ENCODE data around the gene SNAPC2.
"Not testable (repeated sequence)": the region's sequence is repeated elsewhere in the genome, so short reads cannot be mapped to it uniquely, and the experiment has no call there.

The SNAPC2 gene

DNA sequence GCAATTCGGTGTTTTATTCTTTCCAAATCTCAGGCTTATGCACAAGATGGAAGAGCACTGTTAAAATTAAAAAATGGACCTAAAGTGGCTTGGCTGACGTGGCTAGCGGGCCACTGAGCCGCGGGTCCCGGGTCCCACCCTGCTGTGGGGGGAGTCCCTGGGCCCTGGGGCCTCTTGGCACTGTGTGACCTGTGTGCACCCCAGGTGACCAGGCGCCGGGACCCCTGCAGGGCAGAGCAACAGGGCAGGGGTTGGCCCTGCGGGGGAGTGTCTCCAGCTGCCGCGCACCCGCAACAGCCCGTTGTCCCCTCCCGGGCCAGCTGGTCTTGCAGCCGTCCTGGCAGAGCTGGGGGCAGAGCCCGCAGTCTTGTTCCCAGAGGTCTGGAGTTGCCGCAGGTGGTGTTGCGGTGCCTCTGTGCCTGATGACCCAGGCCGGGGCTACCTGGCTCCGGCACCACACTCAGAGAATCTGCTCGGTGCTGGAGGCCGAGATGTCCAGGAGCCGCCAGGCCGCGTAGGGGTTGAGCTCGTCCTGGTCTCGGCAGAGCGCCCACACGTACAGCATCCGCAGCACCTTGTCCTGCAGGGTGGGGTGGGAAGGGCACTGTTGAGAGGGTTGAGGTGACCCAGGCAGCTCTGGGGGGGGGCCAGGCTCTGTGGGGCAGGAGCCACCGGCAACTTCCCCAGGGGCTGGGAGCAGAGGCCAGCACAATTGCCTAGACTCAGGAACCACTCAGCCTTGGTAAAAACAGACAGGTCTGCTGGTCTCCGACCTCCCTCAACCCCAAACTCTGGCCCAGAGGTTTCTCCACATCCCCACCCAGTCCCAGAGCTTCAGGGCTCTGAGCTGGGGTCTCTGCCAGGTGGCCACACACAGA lies 6.8 kb downstream of the SNAPC2 start:
- H3K79me2 ChIP-seq (ENCODE audit: insufficient read depth, low read depth): no peaks in the 10 kb centered on the region
- no peak overlapping the region for H2AFZ ChIP-seq (ENCODE audit: low read depth)
- H3K9ac ChIP-seq: no peak overlapping the region
- H3K4me2 ChIP-seq: no peak overlapping the region
- no peaks in the 10 kb centered on the region for H3K4me1 ChIP-seq (ENCODE audit: low read depth, poor library complexity, severe bottlenecking)
- TF ChIP-seq, protein P1, sequence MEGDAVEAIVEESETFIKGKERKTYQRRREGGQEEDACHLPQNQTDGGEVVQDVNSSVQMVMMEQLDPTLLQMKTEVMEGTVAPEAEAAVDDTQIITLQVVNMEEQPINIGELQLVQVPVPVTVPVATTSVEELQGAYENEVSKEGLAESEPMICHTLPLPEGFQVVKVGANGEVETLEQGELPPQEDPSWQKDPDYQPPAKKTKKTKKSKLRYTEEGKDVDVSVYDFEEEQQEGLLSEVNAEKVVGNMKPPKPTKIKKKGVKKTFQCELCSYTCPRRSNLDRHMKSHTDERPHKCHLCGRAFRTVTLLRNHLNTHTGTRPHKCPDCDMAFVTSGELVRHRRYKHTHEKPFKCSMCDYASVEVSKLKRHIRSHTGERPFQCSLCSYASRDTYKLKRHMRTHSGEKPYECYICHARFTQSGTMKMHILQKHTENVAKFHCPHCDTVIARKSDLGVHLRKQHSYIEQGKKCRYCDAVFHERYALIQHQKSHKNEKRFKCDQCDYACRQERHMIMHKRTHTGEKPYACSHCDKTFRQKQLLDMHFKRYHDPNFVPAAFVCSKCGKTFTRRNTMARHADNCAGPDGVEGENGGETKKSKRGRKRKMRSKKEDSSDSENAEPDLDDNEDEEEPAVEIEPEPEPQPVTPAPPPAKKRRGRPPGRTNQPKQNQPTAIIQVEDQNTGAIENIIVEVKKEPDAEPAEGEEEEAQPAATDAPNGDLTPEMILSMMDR (conservative IDR thresholded peaks at IDR 0.05; ENCODE audit: low read depth, low read length): no peak
- no peaks in the 10 kb centered on the region for H3K27me3 ChIP-seq (ENCODE audit: insufficient read depth, low read depth)
- no peaks in the 10 kb centered on the region for H3K36me3 ChIP-seq (ENCODE audit: insufficient read depth)
- no peaks in the 10 kb centered on the region for H4K20me1 ChIP-seq (ENCODE audit: insufficient read depth)
- no peak overlapping the region for H3K27ac ChIP-seq
- no peak overlapping the region for H3K4me3 ChIP-seq (IDR thresholded peaks at IDR 0.05; ENCODE audit: insufficient read depth, low read depth, low read length)

DNA sequence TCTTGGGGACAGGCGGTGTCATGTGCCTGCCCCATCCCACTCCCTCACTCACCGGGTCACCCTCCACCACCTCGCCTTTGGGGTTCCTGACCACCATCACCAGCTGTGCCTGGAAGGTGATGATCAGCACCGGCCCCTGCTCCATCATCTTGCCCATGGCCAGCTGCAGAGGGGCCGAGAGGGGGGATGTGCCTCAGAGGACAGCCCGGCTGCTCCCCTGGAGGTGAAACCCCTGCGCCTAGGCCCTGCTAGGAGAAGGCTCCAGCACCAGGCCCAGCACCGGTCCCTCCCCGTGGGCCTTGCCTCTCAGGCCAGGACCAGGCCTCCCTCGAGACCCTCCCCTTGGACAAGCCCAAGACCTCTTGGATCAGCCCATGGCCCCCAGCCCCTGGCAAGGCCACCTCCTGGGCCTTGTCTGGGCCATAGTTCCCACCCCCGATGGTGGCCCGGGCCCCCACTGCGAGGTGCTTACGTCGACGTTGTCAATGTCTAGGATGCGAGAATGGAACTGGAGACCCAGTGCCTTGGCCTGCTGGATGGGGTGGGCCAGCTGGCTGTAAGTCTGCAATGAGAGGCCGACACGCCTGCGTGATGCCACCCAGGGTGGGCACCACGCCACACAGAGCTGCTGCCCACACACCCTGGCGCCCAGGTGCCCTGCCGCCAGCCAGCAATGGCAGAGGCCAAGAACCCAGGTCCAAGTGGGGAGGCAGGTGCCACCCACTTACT lies 7.6 kb downstream of the SNAPC2 start:
- no peak overlapping the region for H3K9ac ChIP-seq
- no peak overlapping the region for H2AFZ ChIP-seq (ENCODE audit: low read depth)
- H3K4me1 ChIP-seq (ENCODE audit: low read depth, poor library complexity, severe bottlenecking): no peaks in the 10 kb centered on the region
- no peaks in the 10 kb centered on the region for H3K79me2 ChIP-seq (ENCODE audit: insufficient read depth, low read depth)
- no peaks in the 10 kb centered on the region for H3K36me3 ChIP-seq (ENCODE audit: insufficient read depth)
- H4K20me1 ChIP-seq (ENCODE audit: insufficient read depth): no peaks in the 10 kb centered on the region
- H3K27me3 ChIP-seq (ENCODE audit: insufficient read depth, low read depth): no peaks in the 10 kb centered on the region
- TF ChIP-seq, protein P1 (conservative IDR thresholded peaks at IDR 0.05; ENCODE audit: low read depth, low read length): no peak
- no peak overlapping the region for H3K4me2 ChIP-seq
- no peak overlapping the region for H3K4me3 ChIP-seq (IDR thresholded peaks at IDR 0.05; ENCODE audit: insufficient read depth, low read depth, low read length)
- H3K27ac ChIP-seq: no peak overlapping the region

DNA sequence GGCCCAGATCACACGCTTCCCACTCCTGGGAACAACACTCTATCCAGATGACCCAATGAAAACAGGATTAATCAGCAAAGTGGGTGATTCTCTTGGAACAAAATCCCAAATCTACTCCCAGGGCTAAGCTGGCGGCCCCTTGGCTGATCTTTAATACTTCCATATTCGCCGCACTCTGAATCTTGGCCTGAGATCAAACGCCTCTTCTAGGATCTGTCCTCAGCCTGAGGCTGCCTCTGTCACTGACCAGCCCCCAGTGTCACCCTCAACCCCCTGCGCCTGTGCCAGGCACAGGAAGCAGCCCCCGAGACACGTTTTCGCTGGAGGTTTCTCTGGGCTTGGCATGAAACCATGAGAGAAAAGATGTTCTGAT lies 8.2 kb downstream of the SNAPC2 start:
- Histone ChIP-seq H3K4me2 (no peak overlapping the region), H3K4me1 (ENCODE audit: low read depth, poor library complexity, severe bottlenecking) (no peaks in the 10 kb centered on the region), H4K20me1 (ENCODE audit: insufficient read depth) (no peaks in the 10 kb centered on the region), H2AFZ (ENCODE audit: low read depth) (no peak overlapping the region), H3K79me2 (ENCODE audit: insufficient read depth, low read depth) (no peaks in the 10 kb centered on the region), H3K27ac (no peak overlapping the region), H3K9ac (no peak overlapping the region), H3K27me3 (ENCODE audit: insufficient read depth, low read depth) (no peaks in the 10 kb centered on the region), H3K36me3 (ENCODE audit: insufficient read depth) (no peaks in the 10 kb centered on the region), H3K4me3 (IDR thresholded peaks at IDR 0.05; ENCODE audit: insufficient read depth, low read depth, low read length) (no peak overlapping the region)
- TF ChIP-seq, protein P1 (conservative IDR thresholded peaks at IDR 0.05; ENCODE audit: low read depth, low read length): no peak

DNA sequence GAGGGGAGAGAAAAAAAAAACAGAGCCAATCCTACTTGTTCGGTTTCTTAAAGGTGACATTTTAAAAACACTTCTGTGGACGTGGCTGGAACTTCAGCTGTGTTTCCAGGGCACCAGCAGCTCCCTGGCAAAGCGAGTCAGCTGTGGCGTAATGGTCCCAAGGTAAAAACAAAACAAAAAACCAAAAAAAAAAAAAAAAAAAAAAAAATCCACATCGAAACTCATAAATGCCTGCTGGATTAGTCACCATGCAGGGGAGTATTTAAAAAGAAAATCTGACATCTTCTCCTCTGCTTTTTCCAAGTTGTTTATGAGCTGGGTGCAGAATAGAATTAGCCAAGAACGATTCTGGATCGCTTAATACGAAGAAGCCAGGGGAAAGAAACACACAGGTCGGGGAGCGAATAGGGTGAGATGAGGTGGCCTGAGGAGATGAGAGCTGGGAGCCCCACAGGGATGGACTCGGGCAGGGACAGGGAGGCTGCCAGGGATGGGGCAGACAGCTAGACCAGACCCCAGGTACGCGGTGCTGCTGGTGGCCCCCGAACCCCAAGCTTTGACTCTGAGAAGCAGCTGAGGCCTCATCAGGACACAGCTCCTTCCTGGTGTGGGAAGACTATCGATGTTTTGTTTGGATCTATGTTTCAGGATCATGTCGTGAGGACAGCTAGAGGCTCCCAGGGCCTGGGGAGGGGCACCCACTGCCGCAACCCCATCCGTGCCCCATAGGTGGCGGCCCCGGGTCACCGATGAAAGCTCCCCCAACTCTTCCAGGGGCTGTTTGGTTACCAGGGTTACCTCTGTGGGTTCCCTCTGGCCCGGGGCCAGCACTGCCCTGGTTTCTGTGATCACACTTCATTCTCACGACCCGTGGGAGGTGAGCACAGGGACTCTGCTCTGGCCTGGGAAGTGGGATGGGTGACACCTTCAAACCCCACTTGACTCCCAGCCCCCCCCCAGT lies 8.9 kb downstream of the SNAPC2 start:
- H3K4me1 ChIP-seq (ENCODE audit: low read depth, poor library complexity, severe bottlenecking): no peaks in the 10 kb centered on the region
- no peak overlapping the region for H3K9ac ChIP-seq
- H3K27me3 ChIP-seq (ENCODE audit: insufficient read depth, low read depth): no peaks in the 10 kb centered on the region
- H3K4me3 ChIP-seq (IDR thresholded peaks at IDR 0.05; ENCODE audit: insufficient read depth, low read depth, low read length): no peak overlapping the region
- H3K4me2 ChIP-seq: no peak overlapping the region
- H3K79me2 ChIP-seq (ENCODE audit: insufficient read depth, low read depth): no peaks in the 10 kb centered on the region
- no peaks in the 10 kb centered on the region for H4K20me1 ChIP-seq (ENCODE audit: insufficient read depth)
- H3K27ac ChIP-seq: no peak overlapping the region
- TF ChIP-seq, protein P1 (conservative IDR thresholded peaks at IDR 0.05; ENCODE audit: low read depth, low read length): peak; percentile 34; the same call in 1 of the 2 replicates
- no peaks in the 10 kb centered on the region for H3K36me3 ChIP-seq (ENCODE audit: insufficient read depth)
- no peak overlapping the region for H2AFZ ChIP-seq (ENCODE audit: low read depth)

DNA sequence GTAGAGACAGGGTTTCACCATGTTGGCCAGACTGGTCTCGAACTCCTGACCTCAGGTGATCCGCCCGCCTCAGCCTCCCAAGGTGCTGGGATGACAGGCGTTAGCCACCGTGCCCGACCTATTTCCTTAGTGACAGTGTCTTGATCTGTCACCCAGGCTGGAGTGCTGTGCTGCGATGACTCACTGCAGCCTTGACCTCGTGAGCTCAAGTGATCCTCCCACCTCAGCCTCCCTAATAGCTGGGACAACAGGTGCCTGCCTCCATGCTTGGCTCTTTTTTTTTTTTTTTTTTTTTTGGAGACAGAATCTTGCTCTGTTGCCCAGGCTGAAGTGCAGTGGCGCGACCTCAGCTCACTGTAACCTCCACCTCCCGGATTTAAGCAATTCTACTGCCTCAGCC lies 9.9 kb downstream of the SNAPC2 start:
- not testable (repeated sequence) for H3K4me2 ChIP-seq; H2AFZ ChIP-seq (ENCODE audit: low read depth); H3K36me3 ChIP-seq (ENCODE audit: insufficient read depth); H4K20me1 ChIP-seq (ENCODE audit: insufficient read depth); H3K4me1 ChIP-seq (ENCODE audit: low read depth, poor library complexity, severe bottlenecking); H3K27ac ChIP-seq; H3K79me2 ChIP-seq (ENCODE audit: insufficient read depth, low read depth); H3K27me3 ChIP-seq (ENCODE audit: insufficient read depth, low read depth); H3K4me3 ChIP-seq (IDR thresholded peaks at IDR 0.05; ENCODE audit: insufficient read depth, low read depth, low read length); H3K9ac ChIP-seq
